ENCODE results near the gene TMC8.

DNA sequence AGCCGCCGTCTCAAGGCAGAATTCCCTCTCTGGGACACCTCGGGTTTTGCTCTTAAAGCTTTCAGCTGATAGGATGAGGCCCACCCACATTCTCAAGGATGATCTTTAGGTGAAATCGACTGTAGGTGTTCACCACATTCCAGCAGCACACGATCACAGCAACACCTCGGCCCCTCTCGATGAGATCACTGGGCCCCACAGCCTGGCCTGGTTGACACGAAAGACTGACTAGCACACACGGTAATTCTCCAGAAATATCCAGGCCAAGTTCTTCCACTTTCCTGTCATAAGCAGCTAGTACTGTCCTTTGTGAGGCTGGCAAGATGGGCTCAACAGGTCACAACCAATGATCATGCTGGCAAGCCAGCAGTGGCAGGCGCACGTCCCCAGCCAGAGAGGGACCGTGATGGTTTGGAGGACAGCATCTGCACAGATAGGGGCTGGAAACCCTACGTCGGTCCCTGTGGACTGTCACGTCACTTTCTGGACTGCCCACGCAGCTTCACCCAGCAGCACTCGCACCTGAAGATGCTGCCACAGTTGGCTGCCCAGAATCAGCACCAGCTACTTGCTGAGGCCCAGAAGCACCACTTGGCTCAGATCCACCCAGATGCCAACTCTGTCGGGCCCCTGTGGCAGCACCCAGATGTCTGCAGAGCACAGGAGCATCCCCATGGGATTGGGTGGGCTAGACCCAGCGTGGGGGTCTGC is 19.4 kb upstream of the TMC8 start:
- TF ChIP-seq, protein P1, sequence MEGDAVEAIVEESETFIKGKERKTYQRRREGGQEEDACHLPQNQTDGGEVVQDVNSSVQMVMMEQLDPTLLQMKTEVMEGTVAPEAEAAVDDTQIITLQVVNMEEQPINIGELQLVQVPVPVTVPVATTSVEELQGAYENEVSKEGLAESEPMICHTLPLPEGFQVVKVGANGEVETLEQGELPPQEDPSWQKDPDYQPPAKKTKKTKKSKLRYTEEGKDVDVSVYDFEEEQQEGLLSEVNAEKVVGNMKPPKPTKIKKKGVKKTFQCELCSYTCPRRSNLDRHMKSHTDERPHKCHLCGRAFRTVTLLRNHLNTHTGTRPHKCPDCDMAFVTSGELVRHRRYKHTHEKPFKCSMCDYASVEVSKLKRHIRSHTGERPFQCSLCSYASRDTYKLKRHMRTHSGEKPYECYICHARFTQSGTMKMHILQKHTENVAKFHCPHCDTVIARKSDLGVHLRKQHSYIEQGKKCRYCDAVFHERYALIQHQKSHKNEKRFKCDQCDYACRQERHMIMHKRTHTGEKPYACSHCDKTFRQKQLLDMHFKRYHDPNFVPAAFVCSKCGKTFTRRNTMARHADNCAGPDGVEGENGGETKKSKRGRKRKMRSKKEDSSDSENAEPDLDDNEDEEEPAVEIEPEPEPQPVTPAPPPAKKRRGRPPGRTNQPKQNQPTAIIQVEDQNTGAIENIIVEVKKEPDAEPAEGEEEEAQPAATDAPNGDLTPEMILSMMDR (IDR thresholded peaks at IDR 0.05): no peak
- no peak for TF ChIP-seq POLR2A (IDR thresholded peaks at IDR 0.05)

Data from upper lobe of left lung (tissue), 4 donors.